Measurements from ENCODE around the gene MRPS27. TPM values are rescaled to one million over a fixed set of nuclear protein-coding genes. Genes with fewer than 3 reads are reported as not detected.
"Not testable (repeated sequence)": the region's sequence is repeated elsewhere in the genome, so short reads cannot be mapped to it uniquely, and the experiment has no call there.

The MRPS27 gene
- total and polyA plus RNA-seq, 8 donors: 9.4 to 28.0 (median 20.6) TPM

GRCh38 chr5:72330712-72331111 lies 10.7 kb upstream of the MRPS27 start:
- no peak for FAIRE-seq

DNA sequence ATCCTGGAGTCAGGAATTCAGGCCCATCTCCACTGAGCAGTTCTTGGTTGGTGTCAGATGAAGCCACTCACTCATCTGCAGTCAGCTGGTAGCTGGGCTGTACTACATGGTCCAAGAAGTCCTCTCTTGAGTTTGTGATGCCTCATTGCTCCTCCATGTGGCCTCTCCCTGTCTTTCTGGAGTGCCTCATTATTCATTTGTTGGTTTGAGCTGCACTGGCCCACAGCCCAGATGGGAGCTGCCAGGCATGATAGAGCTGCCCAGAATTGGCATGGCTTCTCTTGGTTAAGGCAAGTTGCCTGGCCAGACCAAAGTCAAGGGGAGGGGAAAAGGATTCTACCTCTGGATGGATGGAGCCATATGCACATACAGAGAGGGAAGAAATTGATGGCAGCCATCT lies 8.1 kb upstream of the MRPS27 start:
- intact Hi-C loops (cut with DNase I): no loop called here
- Histone ChIP-seq H3K4me1 (no peaks in the 10 kb centered on the region), H3K27me3 (no peaks in the 10 kb centered on the region), H3K4me3 (no peak overlapping the region), H3K36me3 (peaks cover 0 to 12% (median 0%) of the 10 kb centered on the region in 3 donors), H3K27ac (no peak overlapping the region), H3K9me3 (no peaks in the 10 kb centered on the region)
- ATAC-seq: peak in 3 of 4 donors; percentile 50 to 82 (median 59)
- TF ChIP-seq, protein P1, sequence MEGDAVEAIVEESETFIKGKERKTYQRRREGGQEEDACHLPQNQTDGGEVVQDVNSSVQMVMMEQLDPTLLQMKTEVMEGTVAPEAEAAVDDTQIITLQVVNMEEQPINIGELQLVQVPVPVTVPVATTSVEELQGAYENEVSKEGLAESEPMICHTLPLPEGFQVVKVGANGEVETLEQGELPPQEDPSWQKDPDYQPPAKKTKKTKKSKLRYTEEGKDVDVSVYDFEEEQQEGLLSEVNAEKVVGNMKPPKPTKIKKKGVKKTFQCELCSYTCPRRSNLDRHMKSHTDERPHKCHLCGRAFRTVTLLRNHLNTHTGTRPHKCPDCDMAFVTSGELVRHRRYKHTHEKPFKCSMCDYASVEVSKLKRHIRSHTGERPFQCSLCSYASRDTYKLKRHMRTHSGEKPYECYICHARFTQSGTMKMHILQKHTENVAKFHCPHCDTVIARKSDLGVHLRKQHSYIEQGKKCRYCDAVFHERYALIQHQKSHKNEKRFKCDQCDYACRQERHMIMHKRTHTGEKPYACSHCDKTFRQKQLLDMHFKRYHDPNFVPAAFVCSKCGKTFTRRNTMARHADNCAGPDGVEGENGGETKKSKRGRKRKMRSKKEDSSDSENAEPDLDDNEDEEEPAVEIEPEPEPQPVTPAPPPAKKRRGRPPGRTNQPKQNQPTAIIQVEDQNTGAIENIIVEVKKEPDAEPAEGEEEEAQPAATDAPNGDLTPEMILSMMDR (IDR thresholded peaks at IDR 0.05): no peak
- DNase-seq: peak in 1 of 6 donors; percentile 20
- FAIRE-seq: no peak

More at GRCh38 chr5:72330712-72331111, 10.7 kb upstream of the MRPS27 start:
- H3K36me3 ChIP-seq: no peaks in the 10 kb centered on the region
- intact Hi-C loops (cut with DNase I): no loop called here
- no peaks in the 10 kb centered on the region for H3K27me3 ChIP-seq
- ATAC-seq (no peak), DNase-seq (no peak)
- H3K4me3 ChIP-seq: no peak overlapping the region
- TF ChIP-seq, protein P1 (IDR thresholded peaks at IDR 0.05): no peak
- no peaks in the 10 kb centered on the region for H3K4me1 ChIP-seq
- no peaks in the 10 kb centered on the region for H3K9me3 ChIP-seq
- WGBS, 2 donors: 65 to 70% methylated on average over 1 of the region's 1 CpG
- H3K27ac ChIP-seq: no peak overlapping the region

- intact Hi-C loops (cut with DNase I): no loop called here
- Histone ChIP-seq H3K4me3 (no peak overlapping the region), H3K27ac (no peak overlapping the region), H3K4me1 (no peaks in the 10 kb centered on the region), H3K27me3 (no peaks in the 10 kb centered on the region), H3K9me3 (no peaks in the 10 kb centered on the region), H3K36me3 (peaks cover 0 to 12% (median 0%) of the 10 kb centered on the region in 3 donors)
- 81 to 84% methylated on average over 2 of the region's 2 CpGs for WGBS, 2 donors
- no peak for FAIRE-seq
- DNase-seq: peak in 1 of 6 donors; percentile 28
- ATAC-seq: no peak
- TF ChIP-seq, protein P1 (IDR thresholded peaks at IDR 0.05): no peak
Observed at GRCh38 chr5:72326306-72326649, 6.2 kb upstream of the MRPS27 start.

- Histone ChIP-seq H3K27ac (no peak overlapping the region), H3K9me3 (no peaks in the 10 kb centered on the region), H3K4me3 (no peak overlapping the region), H3K27me3 (no peaks in the 10 kb centered on the region), H3K36me3 (peaks cover 0 to 12% (median 0%) of the 10 kb centered on the region in 3 donors), H3K4me1 (peaks cover 0 to 5% (median 0%) of the 10 kb centered on the region in 3 donors)
- WGBS, 2 donors: 82 to 85% methylated on average over 4 of the region's 4 CpGs
- intact Hi-C loops (cut with DNase I): no loop called here
- FAIRE-seq: no peak
- TF ChIP-seq, protein P1 (IDR thresholded peaks at IDR 0.05): no peak
- no peak for DNase-seq
- no peak for ATAC-seq
Observed at GRCh38 chr5:72325566-72326305, 5.7 kb upstream of the MRPS27 start.

DNA sequence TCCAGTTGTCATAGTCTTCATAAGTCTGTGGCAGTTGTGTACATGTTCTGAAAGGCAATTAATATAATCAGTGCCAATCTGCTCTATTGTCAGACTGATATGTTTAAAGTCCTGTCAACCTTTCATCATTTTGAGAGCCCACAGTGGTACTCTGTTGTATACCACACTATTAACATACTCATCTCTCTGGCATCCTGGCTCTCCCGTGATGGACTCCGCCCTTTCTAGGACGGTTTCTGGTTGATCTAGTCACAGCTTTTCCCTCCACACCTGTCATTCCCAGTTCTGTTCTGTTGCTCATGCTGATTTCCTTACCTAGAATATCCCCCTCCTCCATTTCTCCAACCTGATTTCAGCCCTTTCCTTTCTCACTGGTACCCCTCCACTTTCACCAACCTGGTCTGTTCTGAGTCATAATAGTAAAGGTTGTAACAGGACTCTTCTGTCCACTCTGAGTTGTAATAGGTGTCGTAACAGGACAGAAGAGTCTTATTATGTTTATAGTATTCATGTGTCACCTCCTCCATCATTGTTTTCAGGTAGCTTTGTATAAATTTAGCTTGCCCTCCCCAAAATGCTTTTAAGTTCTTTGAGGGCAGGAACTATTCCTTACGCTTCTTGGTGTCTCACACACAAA lies 4.3 kb upstream of the MRPS27 start:
- no peak for ATAC-seq
- Histone ChIP-seq H3K4me3 (no peak overlapping the region), H3K36me3 (peaks cover 0 to 12% (median 0%) of the 10 kb centered on the region in 3 donors), H3K9me3 (no peaks in the 10 kb centered on the region), H3K27me3 (no peaks in the 10 kb centered on the region), H3K4me1 (peaks cover 0 to 6% (median 0%) of the 10 kb centered on the region in 3 donors), H3K27ac (no peak overlapping the region)
- intact Hi-C loops (cut with DNase I): no loop called here
- FAIRE-seq: no peak
- 94% methylated on average over 5 of the region's 5 CpGs for WGBS, 2 donors
- DNase-seq: no peak
- TF ChIP-seq, protein P1 (IDR thresholded peaks at IDR 0.05): no peak

- H3K4me1 ChIP-seq: peaks cover 0 to 19% (median 5%) of the 10 kb centered on the region in 3 donors
- peaks cover 0 to 10% (median 0%) of the 10 kb centered on the region in 3 donors for H3K36me3 ChIP-seq
- peak overlapping the region; percentile 37 to 93 (median 55) for H3K4me3 ChIP-seq
- DNase-seq: peak in 4 of 6 donors; percentile 30 to 64 (median 43)
- H3K9me3 ChIP-seq, H3K27me3 ChIP-seq, FAIRE-seq: not testable (repeated sequence)
- peak overlapping the region in 3 of 4 donors; percentile 27 to 48 (median 44) for H3K27ac ChIP-seq
- ATAC-seq: peak; percentile 2 to 4 (median 3)
- 5% methylated on average over 28 of the region's 28 CpGs for WGBS, 2 donors
- intact Hi-C loops (cut with DNase I): loop anchor here in 2 of 3 donors (10.0 kb wide), 1 partner anchor 175 kb away; no protein-coding TSS in a partner anchor
Observed at GRCh38 chr5:72319435-72319975, 535 bp downstream of the MRPS27 start.
